ENCODE results near the gene LRPPRC. TPM values are rescaled to one million over a fixed set of nuclear protein-coding genes. Genes with fewer than 3 reads are reported as not detected.

Gene LRPPRC
- total and polyA plus RNA-seq, 9 of the 15 experiments (the other 6 are each of a cell fraction or from before 2014, with no cell fraction given) = 41.5 to 214 (median 138) TPM

- Histone ChIP-seq H3K9ac (ENCODE audit: insufficient read depth in 1 of 2, low read depth in 2 of 2, low read length in 2 of 2) (no peak overlapping the region), H3K4me3 (no peak overlapping the region), H3K27ac (ENCODE audit: extremely low read depth, low read depth, low read length) (no peak overlapping the region), H3K36me3 (ENCODE audit: control insufficient read depth, insufficient read depth, low read length) (peaks cover 93% of the 10 kb centered on the region), H3K4me2 (ENCODE audit: insufficient read depth, low read length) (no peak overlapping the region), H3K79me2 (ENCODE audit: control insufficient read depth, insufficient read depth, low read length) (peaks cover 16% of the 10 kb centered on the region; the same call in 2 of the 3 replicates), H3K27me3 (ENCODE audit: control insufficient read depth in 2 of 2, insufficient read depth in 2 of 2, low read length in 2 of 2) (no peaks in the 10 kb centered on the region), H3K4me1 (replicated peaks in 1 of 2; ENCODE audit: control insufficient read depth in 2 of 2, insufficient read depth in 2 of 2, low read length in 2 of 2) (no peaks in the 10 kb centered on the region), H2AFZ (ENCODE audit: low read depth, low read length) (no peak overlapping the region), H3K9me3 (replicated peaks; ENCODE audit: control insufficient read depth, insufficient read depth, low read depth, low read length) (no peaks in the 10 kb centered on the region), H4K20me1 (replicated peaks; ENCODE audit: control insufficient read depth, insufficient read depth, low read length) (no peaks in the 10 kb centered on the region), H3K9me1 (ENCODE audit: control insufficient read depth, insufficient read depth, low read length) (no peaks in the 10 kb centered on the region)
- in situ Hi-C loops (cut with MboI) = no loop called here
- DNase-seq (ENCODE audit: extremely low read depth in 1 of 4, low spot score in 3 of 4) (no peak), FAIRE-seq (no peak), ATAC-seq (no peak)
- POLR2A ChIA-PET = no interaction called here
- TF ChIP-seq ESRRA (IDR thresholded peaks at IDR 0.05; ENCODE audit: borderline replicate concordance, low read depth) = no peak
- no peak for TF ChIP-seq MLX (CRISPR knock-in tag; conservative IDR thresholded peaks at IDR 0.05)
- no peak for TF ChIP-seq IRF1 (CRISPR knock-in tag; IDR thresholded peaks at IDR 0.05; ENCODE audit: borderline replicate concordance)
- no peak for TF ChIP-seq MBD2 (IDR thresholded peaks at IDR 0.05; ENCODE audit: borderline replicate concordance, low read depth)
- no peak for TF ChIP-seq XRCC3 (IDR thresholded peaks at IDR 0.05)
- TF ChIP-seq SREBF1 (IDR thresholded peaks at IDR 0.05; ENCODE audit: borderline replicate concordance, low read depth, low read length) = no peak
- no peak for TF ChIP-seq ZNF584 (CRISPR knock-in tag; IDR thresholded peaks at IDR 0.05; ENCODE audit: low read depth)
- TF ChIP-seq SPI1 (IDR thresholded peaks at IDR 0.05; ENCODE audit: borderline replicate concordance, low read depth, low read length) = no peak
- no peak for TF ChIP-seq ZNF668 (CRISPR knock-in tag; IDR thresholded peaks at IDR 0.05)
- no TSS peak for BruUV-seq (replicated peaks)
- intact Hi-C loops (cut with micrococcal nuclease) = no loop called here
- WGBS (ENCODE audit: insufficient coverage, low coverage, missing lambda C conversion rate) = 100% methylated on average over 1 of the region's 1 CpG
- CTCF ChIA-PET (ENCODE audit: low intra/inter-chr PET ratio) = no interaction called here
Measured at GRCh38 chr2:43943323-43943722, 52.5 kb downstream of the LRPPRC start.

All from K562 (cell line).